Measurements from ENCODE around the gene C3orf20. TPM values are rescaled to one million over a fixed set of nuclear protein-coding genes. Genes with fewer than 3 reads are reported as not detected.
A peak's percentile ranks its signal among the peaks of the same experiment; 100 is the strongest.
"Not testable (repeated sequence)": the region's sequence is repeated elsewhere in the genome, so short reads cannot be mapped to it uniquely, and the experiment has no call there.

C3orf20 gene
- total RNA-seq, 1 experiment from 2014 or later, result 0.03 TPM

DNA sequence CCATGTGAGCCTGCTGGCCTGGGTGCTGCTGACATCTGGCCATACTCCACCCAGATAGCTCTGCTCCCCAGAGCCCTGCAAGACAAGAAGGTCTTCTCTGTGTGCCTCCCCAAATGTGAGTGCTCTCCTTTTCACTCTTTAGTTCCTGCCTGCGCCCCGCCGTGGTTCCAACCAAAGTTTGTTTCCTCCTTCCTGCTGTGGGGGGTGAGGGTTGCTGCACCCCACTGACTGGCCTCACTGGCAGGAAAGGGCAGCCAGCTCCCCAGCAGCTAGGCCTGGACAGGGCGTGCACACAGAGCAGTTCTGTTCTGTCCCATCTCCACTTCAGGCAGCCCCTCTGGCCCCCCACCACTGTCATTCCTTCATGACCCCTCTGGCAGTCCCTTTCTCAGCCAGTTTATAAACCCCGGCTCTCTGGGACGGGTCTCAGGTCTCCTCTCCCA lies 28.8 kb upstream of the C3orf20 start:
- Histone ChIP-seq H3K36me3 (no peaks in the 10 kb centered on the region), H3K4me3 (no peak overlapping the region), H3K9me3 (no peaks in the 10 kb centered on the region), H3K27me3 (no peaks in the 10 kb centered on the region)
- DNase-seq, result no peak

DNA sequence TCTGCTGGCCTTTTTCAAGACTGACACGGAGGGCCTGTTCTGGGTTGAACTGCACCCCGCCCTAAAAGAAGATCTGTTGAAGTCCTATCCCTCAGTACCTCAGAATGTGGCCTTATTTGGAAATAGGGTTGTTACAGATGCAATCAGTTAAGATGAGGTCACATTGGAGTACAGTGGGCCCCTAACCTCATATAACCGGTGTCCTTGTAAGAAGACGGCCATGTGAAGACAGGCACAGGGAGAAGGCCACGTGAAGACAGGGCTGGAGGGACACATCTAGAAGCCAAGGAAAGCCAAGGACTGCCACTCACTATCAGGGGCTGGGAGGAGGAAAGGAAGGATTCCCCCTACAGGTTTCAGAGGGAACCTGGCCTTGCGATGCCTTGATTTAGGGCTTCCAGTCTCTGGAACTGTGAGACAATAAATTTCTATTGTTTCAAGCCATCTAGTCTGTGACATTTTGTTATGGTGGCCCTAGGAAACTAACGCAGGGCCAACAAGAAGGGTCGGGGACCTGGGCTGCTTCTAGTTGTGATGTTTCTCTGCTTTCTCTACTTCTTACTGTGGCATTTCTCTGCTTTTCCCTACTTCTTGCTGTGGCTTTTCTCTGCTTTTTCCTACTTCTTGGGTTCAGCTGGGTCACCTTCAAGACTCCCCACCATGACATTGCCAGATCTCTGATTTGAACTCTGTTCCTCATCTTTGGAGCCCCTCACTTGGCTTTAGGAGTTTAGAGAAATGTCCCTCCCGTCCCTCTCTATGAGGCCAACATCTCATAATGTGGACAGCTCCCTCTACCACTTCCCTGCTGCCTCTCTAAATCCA lies 28.1 kb upstream of the C3orf20 start:
- Histone ChIP-seq H3K4me3 (no peak overlapping the region), H3K36me3 (no peaks in the 10 kb centered on the region), H3K27me3 (no peaks in the 10 kb centered on the region), H3K9me3 (no peaks in the 10 kb centered on the region)
- DNase-seq, result no peak

GRCh38 chr3:14647976-14648955 lies 26.7 kb upstream of the C3orf20 start:
- Histone ChIP-seq H3K4me3 (no peak overlapping the region), H3K9me3 (no peaks in the 10 kb centered on the region), H3K36me3 (no peaks in the 10 kb centered on the region), H3K27me3 (no peaks in the 10 kb centered on the region)
- no peak for DNase-seq

DNA sequence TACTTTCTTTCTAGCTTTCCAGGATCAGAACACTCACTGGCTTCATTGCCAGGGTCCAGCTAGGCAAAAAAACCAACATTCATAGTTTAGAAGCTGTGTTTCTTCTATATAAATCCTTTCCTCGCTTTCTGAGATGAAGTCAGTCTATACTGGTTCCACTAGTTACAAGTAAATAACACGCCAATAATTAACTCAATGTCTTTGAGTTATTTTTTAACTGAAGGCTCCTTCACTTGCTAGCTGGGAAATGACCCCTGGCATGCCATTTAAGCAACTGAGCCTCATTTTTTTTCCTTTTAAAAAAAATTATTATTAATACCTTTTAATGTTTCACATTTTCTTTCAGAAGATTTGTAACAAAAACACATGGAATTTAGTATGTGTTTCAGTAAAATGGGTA lies 25.5 kb upstream of the C3orf20 start:
- H3K4me3 ChIP-seq, result no peak overlapping the region
- DNase-seq, result no peak
- peaks cover 1% of the 10 kb centered on the region; the same call in 1 of the 2 replicates for H3K36me3 ChIP-seq
- no peaks in the 10 kb centered on the region for H3K9me3 ChIP-seq
- H3K27me3 ChIP-seq, result no peaks in the 10 kb centered on the region

DNA sequence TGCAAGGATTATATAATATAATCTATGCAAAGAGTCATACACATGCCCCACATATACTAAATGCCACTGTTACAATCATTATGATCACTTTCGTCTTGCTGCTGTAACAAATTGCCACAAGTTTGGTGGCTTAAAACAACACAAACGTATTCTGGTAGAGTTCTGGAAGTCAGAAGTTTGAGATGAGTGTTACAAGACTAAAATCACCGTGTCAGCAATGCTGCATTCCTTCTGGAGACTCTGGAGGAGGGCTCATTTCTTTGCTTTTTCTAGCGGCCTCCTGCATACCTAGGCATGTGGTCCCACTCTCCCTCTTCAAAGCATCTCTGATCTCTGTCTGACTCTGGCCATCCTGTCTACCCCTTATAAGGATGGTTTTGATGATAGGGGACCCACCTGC lies 24.7 kb upstream of the C3orf20 start:
- Histone ChIP-seq H3K9me3 (no peaks in the 10 kb centered on the region), H3K4me3 (no peak overlapping the region; the same call in 1 of the 2 replicates), H3K36me3 (peaks cover 2% of the 10 kb centered on the region; the same call in 1 of the 2 replicates), H3K27me3 (no peaks in the 10 kb centered on the region)
- no peak for DNase-seq

- H3K4me3 ChIP-seq, result peak within 1 kb of the TSS; percentile 76
- H3K9me3 ChIP-seq, result no peaks in the 10 kb centered on the region
- H3K36me3 ChIP-seq, result peaks cover 7% of the 10 kb centered on the region
- DNase-seq, result peak; percentile 86
- H3K27me3 ChIP-seq, result no peaks in the 10 kb centered on the region
These were observed 23.3 kb upstream of the C3orf20 start, which contains the start of gene CCDC174 for GRCh38 chr3:14651440-14652251. CCDC174 (plus strand) TSS chr3:14651762; CDS start chr3:14651837, 75 bp downstream.

GRCh38 chr3:14652360-14652907 lies 22.5 kb upstream of the C3orf20 start:
- not testable (repeated sequence) for H3K27me3 ChIP-seq, DNase-seq, H3K36me3 ChIP-seq, H3K9me3 ChIP-seq
- peak overlapping the region; percentile 76 for H3K4me3 ChIP-seq

DNA sequence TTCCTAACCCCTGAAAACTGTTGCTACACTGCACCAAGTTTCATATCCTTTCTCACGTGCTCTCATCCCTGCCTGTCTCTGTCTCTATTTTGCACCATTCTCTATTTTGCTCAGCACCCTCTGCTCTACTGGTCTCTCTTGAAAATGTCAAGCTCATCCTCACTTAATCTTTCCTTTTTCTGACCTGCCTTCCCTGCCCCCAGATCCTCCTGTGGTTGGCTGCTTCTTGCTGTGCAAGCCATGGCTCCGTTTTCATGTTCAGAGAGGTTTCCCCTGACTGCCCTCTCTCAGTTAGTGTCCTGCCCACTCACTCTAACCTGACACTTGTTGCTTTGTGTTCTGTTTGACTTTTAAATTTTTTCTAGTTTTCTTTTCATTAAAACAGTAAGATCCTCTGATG lies 17.4 kb upstream of the C3orf20 start:
- no peak for DNase-seq

GRCh38 chr3:14658978-14659377 lies 16.0 kb upstream of the C3orf20 start:
- no peak for DNase-seq
- Histone ChIP-seq H3K36me3 (peaks cover 14% of the 10 kb centered on the region), H3K4me3 (no peak overlapping the region), H3K9me3 (no peaks in the 10 kb centered on the region), H3K27me3 (no peaks in the 10 kb centered on the region)

More for the DNA sequence above, 17.4 kb upstream of the C3orf20 start:
- Histone ChIP-seq H3K36me3 (peaks cover 12% of the 10 kb centered on the region), H3K27me3 (no peaks in the 10 kb centered on the region), H3K4me3 (no peak overlapping the region), H3K9me3 (no peaks in the 10 kb centered on the region)

GRCh38 chr3:14660942-14661341 lies 14.0 kb upstream of the C3orf20 start:
- H3K4me3 ChIP-seq, result no peak overlapping the region
- H3K36me3 ChIP-seq, result peaks cover 15% of the 10 kb centered on the region
- DNase-seq, result no peak
- H3K27me3 ChIP-seq, result no peaks in the 10 kb centered on the region
- no peaks in the 10 kb centered on the region for H3K9me3 ChIP-seq

DNA sequence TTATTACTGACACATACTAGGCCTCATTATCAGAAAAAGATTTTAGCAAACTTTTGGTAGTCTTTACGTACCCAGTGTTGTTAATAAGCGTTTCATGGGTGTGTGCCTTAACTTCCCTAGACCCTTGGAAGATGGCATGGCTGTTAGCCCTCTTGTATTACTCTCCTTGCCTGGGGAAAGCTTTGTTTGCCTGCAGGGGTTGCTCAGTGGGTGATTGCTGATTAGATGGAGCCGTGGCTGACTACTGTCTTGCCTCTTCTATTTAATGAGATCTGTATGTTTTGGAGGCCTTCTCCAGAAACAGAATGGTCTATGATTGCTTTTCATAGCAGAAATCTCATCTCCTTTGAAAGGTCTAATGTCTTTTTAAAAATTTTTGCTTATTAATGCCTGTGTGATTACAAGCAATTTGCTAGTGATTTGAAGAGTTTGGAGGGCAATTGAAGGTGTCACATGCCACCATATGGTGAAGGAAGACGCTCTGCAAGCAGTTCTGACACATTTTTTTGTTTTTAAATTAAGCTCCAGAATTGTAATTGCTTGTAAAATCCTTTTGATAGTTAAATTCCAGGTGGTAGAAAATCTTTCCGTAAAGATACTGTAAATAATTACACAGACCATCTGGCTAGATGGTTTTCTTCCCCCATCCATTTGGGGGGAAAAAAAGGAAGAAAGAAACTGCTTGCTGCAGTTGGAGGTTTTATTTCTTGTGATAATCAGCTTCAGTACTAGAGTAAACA lies 11.4 kb upstream of the C3orf20 start:
- no peak for DNase-seq
- Histone ChIP-seq H3K4me3 (no peak overlapping the region), H3K27me3 (no peaks in the 10 kb centered on the region), H3K36me3 (peaks cover 20% of the 10 kb centered on the region), H3K9me3 (no peaks in the 10 kb centered on the region)

GRCh38 chr3:14664170-14664569 lies 10.8 kb upstream of the C3orf20 start:
- peaks cover 20% of the 10 kb centered on the region for H3K36me3 ChIP-seq
- no peaks in the 10 kb centered on the region for H3K9me3 ChIP-seq
- no peaks in the 10 kb centered on the region for H3K27me3 ChIP-seq
- DNase-seq, result no peak
- no peak overlapping the region for H3K4me3 ChIP-seq

DNA sequence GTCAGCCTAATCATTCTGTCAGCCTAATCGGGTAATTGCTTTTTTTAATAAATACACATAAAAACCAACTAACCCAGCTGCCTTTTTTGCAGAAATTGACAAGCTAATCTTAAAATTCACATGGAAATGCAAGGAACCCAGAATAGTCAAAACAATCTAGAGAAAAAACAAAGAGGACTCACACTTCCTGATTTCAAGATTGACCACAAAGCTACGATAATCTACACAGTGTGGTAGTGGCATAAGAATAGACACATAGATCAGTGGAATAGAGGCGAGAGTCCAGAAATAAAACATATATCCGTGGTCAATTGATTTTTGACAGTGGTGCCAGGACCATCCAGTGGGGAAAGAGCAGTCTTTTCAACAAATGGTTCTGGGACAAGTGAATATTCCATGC lies 2.4 kb upstream of the C3orf20 start:
- H3K9me3 ChIP-seq, result no peaks in the 10 kb centered on the region
- peaks cover 13% of the 10 kb centered on the region for H3K36me3 ChIP-seq
- H3K27me3 ChIP-seq, result no peaks in the 10 kb centered on the region
- no peak overlapping the region for H3K4me3 ChIP-seq
- DNase-seq, result no peak

DNA sequence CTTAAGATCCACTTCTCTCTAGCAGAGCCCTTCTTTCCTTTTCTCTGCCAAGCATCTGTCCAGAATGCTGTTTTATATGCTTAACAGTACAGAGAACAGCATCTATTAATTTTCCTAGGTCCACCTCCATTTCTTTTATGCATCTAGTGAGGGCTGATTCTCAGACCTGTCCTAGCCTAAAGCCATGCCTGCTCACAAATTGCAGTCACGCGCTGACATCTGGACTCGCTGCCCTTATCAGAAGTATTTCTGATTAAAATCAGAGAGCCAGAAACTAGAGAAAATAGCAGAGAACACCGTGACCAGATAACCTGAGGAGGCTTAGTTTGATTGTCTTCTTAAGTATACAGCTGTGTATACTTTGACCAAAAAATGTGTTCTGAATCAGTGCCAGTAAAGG lies 1.9 kb downstream of the C3orf20 start:
- no peak for DNase-seq
- Histone ChIP-seq H3K9me3 (no peaks in the 10 kb centered on the region), H3K4me3 (no peak overlapping the region), H3K27me3 (no peaks in the 10 kb centered on the region), H3K36me3 (peaks cover 3% of the 10 kb centered on the region; the same call in 1 of the 2 replicates)

DNA sequence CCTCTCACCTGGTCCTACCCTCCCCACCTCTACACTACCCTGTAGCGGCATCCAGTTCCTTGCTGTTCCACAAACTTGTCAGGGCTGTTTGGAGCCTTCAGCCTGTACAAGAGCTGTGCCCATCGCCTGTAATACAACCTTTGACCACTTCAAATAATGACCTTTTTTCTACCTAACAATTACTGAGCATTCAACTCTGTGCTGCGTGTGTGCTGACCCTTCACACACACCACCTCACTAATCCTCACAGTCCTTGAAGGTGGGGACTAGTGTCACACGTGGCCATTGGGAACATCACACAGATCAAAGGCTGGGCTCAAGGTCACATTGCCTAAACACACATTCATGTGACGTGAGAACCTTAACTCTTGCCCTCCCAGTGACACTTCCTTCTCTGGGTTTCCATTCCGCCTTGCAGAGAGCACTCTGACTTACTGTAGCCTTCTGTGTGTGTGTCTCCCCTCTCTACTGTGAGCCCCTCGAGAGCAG lies 3.1 kb downstream of the C3orf20 start:
- Histone ChIP-seq H3K36me3 (no peaks in the 10 kb centered on the region), H3K4me3 (no peak overlapping the region), H3K27me3 (no peaks in the 10 kb centered on the region), H3K9me3 (no peaks in the 10 kb centered on the region)
- DNase-seq, result no peak

All from MG63 (cell line).